IMR-90 (cell line): ENCODE measurements around the gene FBXO17. TPM values are rescaled to one million over a fixed set of nuclear protein-coding genes. Genes with fewer than 3 reads are reported as not detected.
A peak's percentile ranks its signal among the peaks of the same experiment; 100 is the strongest.

ENCODE experiments used
- ATAC-seq: fragments of 200-7000 bp; cut with Tn5 transposase; 2 replicates; pipeline ENCODE4 v1.9.1; 2020; ENCODE audit warnings: low read depth, mild to moderate bottlenecking, moderate library complexity
- BruUV-seq: library from RNA; stranded (reverse); fragments of 400-500 nt; replicated peaks from 2 replicates; lab custom pipeline; 2021; lab: Mats Ljungman, UMichigan
- CTCF ChIA-PET: fragments of 300-600 bp; formaldehyde crosslinking; extraction: SDS; loops from one replicate; lab custom pipeline; 2021; ENCODE audit warnings: antibody characterized with exemption; lab: Yijun Ruan, JAX
- POLR2A ChIA-PET: fragments of 300-600 bp; sonication (Branson Sonifier 250); formaldehyde crosslinking; loops from one replicate; lab custom pipeline; 2022; ENCODE audit warnings: antibody characterized with exemption; ENCODE audit not compliant: unreplicated experiment; lab: Charles Lee
- DNase-seq: peaks from one replicate; pipeline ENCODE4 v3.0.0; 2013
- H2AFZ ChIP-seq: replicated peaks from 2 replicates; pipeline ENCODE3; 2013; ENCODE audit warnings: low read length, mild to moderate bottlenecking; ENCODE audit not compliant: poor library complexity
- H2AK5ac ChIP-seq: 2 replicates; pipeline ENCODE4 v1.6.1; 2013; ENCODE audit warnings: low read depth, low read length, inconsistent platforms
- H2AK9ac ChIP-seq: replicated peaks from 2 replicates; pipeline ENCODE3; 2013; ENCODE audit warnings: mild to moderate bottlenecking, low read depth, low read length, moderate library complexity; ENCODE audit not compliant: poor library complexity
- H2BK120ac ChIP-seq: 2 replicates; pipeline ENCODE4 v1.6.1; 2013; ENCODE audit warnings: low read depth, low read length, inconsistent platforms
- H2BK15ac ChIP-seq: 3 replicates; pipeline ENCODE4 v1.6.1; 2013; ENCODE audit warnings: low read depth, low read length, inconsistent platforms
- H2BK20ac ChIP-seq: 2 replicates; pipeline ENCODE4 v1.6.1; 2013; ENCODE audit warnings: low read depth, mild to moderate bottlenecking, inconsistent platforms, low read length, moderate library complexity
- H2BK5ac ChIP-seq: 2 replicates; pipeline ENCODE4 v1.6.1; 2013; ENCODE audit warnings: mild to moderate bottlenecking, low read depth, low read length, inconsistent platforms; ENCODE audit not compliant: poor library complexity, severe bottlenecking
- H3K14ac ChIP-seq: replicated peaks from 2 replicates; pipeline ENCODE4 v1.6.1; 2013; ENCODE audit warnings: low read depth, low read length, inconsistent platforms
- H3K18ac ChIP-seq: 2 replicates; pipeline ENCODE4 v1.6.1; 2013; ENCODE audit warnings: low read depth, low read length, control low read depth
- H3K23ac ChIP-seq: 2 replicates; pipeline ENCODE4 v1.6.1; 2013; ENCODE audit warnings: low read depth, low read length, inconsistent platforms
- H3K27ac ChIP-seq: 2 replicates; pipeline ENCODE4 v1.5.1; 2013; ENCODE audit warnings: mild to moderate bottlenecking, control low read depth, low read length; ENCODE audit not compliant: insufficient read depth
- H3K27me3 ChIP-seq: 2 replicates; pipeline ENCODE4 v1.6.1; 2013; ENCODE audit warnings: low read length; ENCODE audit not compliant: control insufficient read depth, insufficient read depth
- H3K36me3 ChIP-seq: 2 replicates; pipeline ENCODE4 v1.6.1; 2013; ENCODE audit warnings: low read length, mixed read lengths; ENCODE audit not compliant: control insufficient read depth, insufficient read depth
- H3K4ac ChIP-seq: 2 replicates; pipeline ENCODE4 v1.6.1; 2013; ENCODE audit warnings: low read depth, low read length, inconsistent platforms
- H3K4me1 ChIP-seq: 2 replicates; pipeline ENCODE4 v1.6.1; 2013; ENCODE audit warnings: low read length, mixed read lengths; ENCODE audit not compliant: control insufficient read depth, insufficient read depth
- H3K4me2 ChIP-seq: 2 replicates; pipeline ENCODE4 v1.6.1; 2013; ENCODE audit warnings: low read depth, mild to moderate bottlenecking, control low read depth, low read length, moderate library complexity
- H3K4me3 ChIP-seq: 2 replicates; pipeline ENCODE4 v1.5.1; 2013; ENCODE audit warnings: low read depth, mild to moderate bottlenecking, control low read depth, low read length, moderate library complexity; ENCODE audit not compliant: insufficient read depth
- H3K56ac ChIP-seq: 2 replicates; pipeline ENCODE4 v1.6.1; 2013; ENCODE audit warnings: low read length, inconsistent platforms; ENCODE audit not compliant: insufficient read depth; ENCODE audit errors: extremely low read depth
- H3K79me1 ChIP-seq, 2 experiments: 2 replicates each; pipeline ENCODE4 v1.6.1; 2013; ENCODE audit warnings: low read length in 2 of 2, inconsistent platforms in 1 of 2, low read depth in 1 of 2
- H3K9ac ChIP-seq: 2 replicates; pipeline ENCODE4 v1.6.1; 2013; ENCODE audit warnings: low read depth, low read length, control low read depth
- H3K9me1 ChIP-seq: 2 replicates; pipeline ENCODE4 v1.6.1; 2013; ENCODE audit warnings: low read length, inconsistent platforms; ENCODE audit not compliant: insufficient read depth
- H3K9me3 ChIP-seq: 2 replicates; pipeline ENCODE4 v1.6.1; 2013; ENCODE audit warnings: low read length; ENCODE audit not compliant: control insufficient read depth, insufficient read depth
- H4K20me1 ChIP-seq: 2 replicates; pipeline ENCODE4 v1.6.1; 2013; ENCODE audit warnings: low read length, inconsistent platforms; ENCODE audit not compliant: insufficient read depth
- H4K5ac ChIP-seq: 2 replicates; pipeline ENCODE4 v1.6.1; 2013; ENCODE audit warnings: mild to moderate bottlenecking, low read depth, low read length, control low read depth
- H4K8ac ChIP-seq, 2 experiments: 2 replicates each; pipeline ENCODE4 v1.6.1; 2013; ENCODE audit warnings: low read depth in 2 of 2, low read length in 2 of 2, control low read depth in 1 of 2, inconsistent platforms in 1 of 2
- H4K91ac ChIP-seq: 2 replicates; pipeline ENCODE4 v1.6.1; 2013; ENCODE audit warnings: low read depth, low read length, inconsistent platforms; ENCODE audit not compliant: insufficient read depth
- BHLHE40 ChIP-seq: fragments of 150-350 bp; IDR thresholded peaks from 2 replicates; pipeline ENCODE4 v1.6.1; 2016; ENCODE audit warnings: mild to moderate bottlenecking, low read depth, low read length
- CEBPB ChIP-seq: IDR thresholded peaks from 2 replicates; pipeline ENCODE4 v1.6.1; 2012; ENCODE audit warnings: low read depth, low read length, improper control_type of control experiment
- CHD1 ChIP-seq: IDR thresholded peaks from 2 replicates; pipeline ENCODE4 v1.6.1; 2012; ENCODE audit warnings: low read depth, low read length, improper control_type of control experiment
- MAFK ChIP-seq: IDR thresholded peaks from 2 replicates; pipeline ENCODE4 v1.6.1; 2012; ENCODE audit warnings: low read depth, low read length, improper control_type of control experiment
- MAZ ChIP-seq: IDR thresholded peaks from 2 replicates; pipeline ENCODE4 v1.6.1; 2012; ENCODE audit warnings: low read depth, mild to moderate bottlenecking, low read length, improper control_type of control experiment, moderate library complexity, borderline replicate concordance
- MXI1 ChIP-seq: IDR thresholded peaks from 2 replicates; pipeline ENCODE4 v1.6.1; 2012; ENCODE audit warnings: low read depth, mild to moderate bottlenecking, low read length, moderate library complexity, borderline replicate concordance
- NFE2L2 ChIP-seq: fragments of 150-350 bp; IDR thresholded peaks from 2 replicates; pipeline ENCODE4 v1.6.1; 2016; ENCODE audit warnings: low read depth, mild to moderate bottlenecking, low read length
- POLR2A ChIP-seq: IDR thresholded peaks from 2 replicates; pipeline ENCODE4 v1.6.1; 2012; ENCODE audit warnings: mild to moderate bottlenecking, low read depth, low read length
- RAD21 ChIP-seq: IDR thresholded peaks from 2 replicates; pipeline ENCODE4 v1.6.1; 2012; ENCODE audit warnings: low read length, improper control_type of control experiment
- RCOR1 ChIP-seq: IDR thresholded peaks from 2 replicates; pipeline ENCODE4 v1.6.1; 2012; ENCODE audit warnings: mild to moderate bottlenecking, low read length, improper control_type of control experiment; ENCODE audit not compliant: insufficient replicate concordance
- RFX5 ChIP-seq: IDR thresholded peaks from 2 replicates; pipeline ENCODE4 v1.8.0; 2012; ENCODE audit warnings: low read depth, mild to moderate bottlenecking, low read length, moderate library complexity
- SMC3 ChIP-seq: fragments of 150-350 bp; IDR thresholded peaks from 2 replicates; pipeline ENCODE4 v1.6.1; 2016; ENCODE audit warnings: low read depth, mild to moderate bottlenecking, antibody characterized with exemption, low read length, moderate library complexity
- WGBS, 2 experiments: methylation state at CpG; one replicate each; pipeline versions ENCODE4 v1.1.5 to v1.1.7; 2013; ENCODE audit warnings: missing lambda C conversion rate in 2 of 2; ENCODE audit not compliant: insufficient read length in 1 of 2; ENCODE audit errors: extremely low coverage in 2 of 2; 5-methylcytosine and 5-hydroxymethylcytosine counted together
- dilution Hi-C: fragments of 300-500 bp; cut with HindIII; formaldehyde crosslinking; loops from one replicate; pipeline ENCODE4 v1.14.3; 2018; ENCODE audit warnings: low sequenced_read_pairs; ENCODE audit not compliant: unreplicated experiment
- in situ Hi-C: fragments of 300-500 bp; cut with MboI; formaldehyde crosslinking; loops from 3 replicates; pipeline ENCODE4 v1.14.3; 2019; ENCODE audit warnings: low sequenced_read_pairs, inconsistent platforms, mixed read lengths
- intact Hi-C: fragments of 100-400 bp; cut with micrococcal nuclease; formaldehyde crosslinking; loops from 2 replicates; pipeline ENCODE4 v1.10.0; 2022
- polyA plus RNA-seq, 3 experiments: library from polyadenylated mRNA; depleted of rRNA; stranded (reverse); fragments of >200 nt; gene quantifications; 2 replicates each; pipeline ENCODE4 v1.2.3, GENCODE V29; 2012; ENCODE audit warnings: low replicate concordance in 1 of 3
- total RNA-seq: library from RNA; depleted of rRNA; stranded (reverse); fragments of >200 nt; gene quantifications from 2 replicates; pipeline ENCODE4 v1.2.3, GENCODE V29; 2012
- TF ChIP-seq, protein P1 (sequence below): fragments of 150-350 bp; IDR thresholded peaks from 2 replicates; pipeline ENCODE4 v1.6.1; 2017; ENCODE audit warnings: mild to moderate bottlenecking, antibody characterized with exemption, low read length, low read depth
- TF ChIP-seq, protein P2 (sequence below): conservative IDR thresholded peaks from 2 replicates; pipeline ENCODE4 v1.5.1; 2012; ENCODE audit warnings: mild to moderate bottlenecking, low read depth, low read length, improper control_type of control experiment

Gene FBXO17
- total and polyA plus RNA-seq, 2 of the 4 experiments (the other 2 are of a cell fraction): 10.8 to 20.7 TPM

DNA sequence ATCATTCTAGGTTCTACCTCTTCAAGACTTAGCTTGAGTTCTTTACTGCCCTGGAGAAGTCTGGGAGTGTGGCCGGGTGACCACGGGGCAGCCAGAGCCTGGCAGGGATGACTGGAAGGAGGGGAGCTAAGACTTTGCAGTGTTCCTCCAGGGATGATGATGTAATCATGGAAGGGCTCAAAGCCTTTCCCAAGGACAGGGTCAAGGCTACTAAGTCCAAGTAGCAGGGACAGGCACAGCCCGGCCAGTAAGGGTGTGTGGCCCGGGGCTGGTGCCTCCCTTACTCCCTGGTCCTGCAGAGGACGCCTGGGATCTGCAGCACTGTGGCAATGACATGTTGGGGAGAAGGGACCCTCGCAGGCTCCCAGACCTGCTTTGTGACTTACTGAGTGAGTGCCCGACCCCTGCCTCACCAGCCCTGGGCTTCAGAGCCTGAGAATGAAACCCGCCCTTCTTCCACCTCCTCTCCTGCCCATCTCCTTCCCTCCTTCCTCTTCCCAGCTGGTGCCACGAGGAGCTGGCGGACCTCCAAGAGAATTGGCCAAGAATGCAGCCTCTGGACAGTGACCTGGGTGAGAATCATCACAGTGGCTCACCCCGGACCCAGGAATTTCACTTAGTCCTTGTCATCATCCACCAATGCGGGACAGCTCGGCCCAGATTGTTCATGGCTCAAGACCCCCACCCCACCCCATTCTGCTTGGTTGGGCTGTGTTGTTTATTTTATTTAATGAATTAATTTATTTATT, 15.6 kb upstream of the FBXO17 start:
- H3K9me1 ChIP-seq: no peaks in the 10 kb centered on the region; the same call in 1 of the 2 replicates
- H3K23ac ChIP-seq: no peak overlapping the region
- no peaks in the 10 kb centered on the region; the same call in 1 of the 2 replicates for H4K20me1 ChIP-seq
- no peak overlapping the region for H2BK5ac ChIP-seq
- no peak overlapping the region for H3K9ac ChIP-seq
- DNase-seq (no peak), ATAC-seq (0 out of 2 replicates have a peak, but pooled peaks have one; percentile 5)
- H2AFZ ChIP-seq: no peak overlapping the region
- no peak overlapping the region for H2BK120ac ChIP-seq
- no peak overlapping the region for H2BK15ac ChIP-seq
- H3K36me3 ChIP-seq: no peaks in the 10 kb centered on the region
- H3K14ac ChIP-seq: no peak overlapping the region
- H3K27me3 ChIP-seq: no peaks in the 10 kb centered on the region
- WGBS, 2 experiments: no CpG with 5 or more reads among the region's 13 CpGs
- no peaks in the 10 kb centered on the region for H3K79me1 ChIP-seq
- BruUV-seq: no TSS peak
- no peak overlapping the region for H3K18ac ChIP-seq
- POLR2A ChIA-PET: no interaction called here
- no peak overlapping the region for H4K8ac ChIP-seq
- no peaks in the 10 kb centered on the region for H3K9me3 ChIP-seq
- CTCF ChIA-PET: interaction anchor here (0.5 kb wide), 1 partner anchor 46 kb away, joined by 3 read pairs; no protein-coding TSS in a partner anchor
- dilution Hi-C loops: no loop called here
- H4K91ac ChIP-seq: no peak overlapping the region
- no peak overlapping the region for H3K56ac ChIP-seq
- no peak overlapping the region for H2BK20ac ChIP-seq
- peaks cover 8% of the 10 kb centered on the region; the same call in 1 of the 2 replicates for H3K4me1 ChIP-seq
- H3K4me2 ChIP-seq: no peak overlapping the region
- no peak overlapping the region for H3K27ac ChIP-seq
- no peak overlapping the region for H4K5ac ChIP-seq
- no peak overlapping the region for H2AK5ac ChIP-seq
- intact Hi-C loops: no loop called here
- TF ChIP-seq NFE2L2 (no peak), RFX5 (no peak), MAZ (no peak), MXI1 (no peak), RCOR1 (no peak), CEBPB (no peak), BHLHE40 (no peak), RAD21 (no peak), POLR2A (no peak), MAFK (no peak), SMC3 (no peak), CHD1 (no peak)
- TF ChIP-seq, protein P1, sequence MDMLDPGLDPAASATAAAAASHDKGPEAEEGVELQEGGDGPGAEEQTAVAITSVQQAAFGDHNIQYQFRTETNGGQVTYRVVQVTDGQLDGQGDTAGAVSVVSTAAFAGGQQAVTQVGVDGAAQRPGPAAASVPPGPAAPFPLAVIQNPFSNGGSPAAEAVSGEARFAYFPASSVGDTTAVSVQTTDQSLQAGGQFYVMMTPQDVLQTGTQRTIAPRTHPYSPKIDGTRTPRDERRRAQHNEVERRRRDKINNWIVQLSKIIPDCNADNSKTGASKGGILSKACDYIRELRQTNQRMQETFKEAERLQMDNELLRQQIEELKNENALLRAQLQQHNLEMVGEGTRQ: no peak
- TF ChIP-seq, protein P2, sequence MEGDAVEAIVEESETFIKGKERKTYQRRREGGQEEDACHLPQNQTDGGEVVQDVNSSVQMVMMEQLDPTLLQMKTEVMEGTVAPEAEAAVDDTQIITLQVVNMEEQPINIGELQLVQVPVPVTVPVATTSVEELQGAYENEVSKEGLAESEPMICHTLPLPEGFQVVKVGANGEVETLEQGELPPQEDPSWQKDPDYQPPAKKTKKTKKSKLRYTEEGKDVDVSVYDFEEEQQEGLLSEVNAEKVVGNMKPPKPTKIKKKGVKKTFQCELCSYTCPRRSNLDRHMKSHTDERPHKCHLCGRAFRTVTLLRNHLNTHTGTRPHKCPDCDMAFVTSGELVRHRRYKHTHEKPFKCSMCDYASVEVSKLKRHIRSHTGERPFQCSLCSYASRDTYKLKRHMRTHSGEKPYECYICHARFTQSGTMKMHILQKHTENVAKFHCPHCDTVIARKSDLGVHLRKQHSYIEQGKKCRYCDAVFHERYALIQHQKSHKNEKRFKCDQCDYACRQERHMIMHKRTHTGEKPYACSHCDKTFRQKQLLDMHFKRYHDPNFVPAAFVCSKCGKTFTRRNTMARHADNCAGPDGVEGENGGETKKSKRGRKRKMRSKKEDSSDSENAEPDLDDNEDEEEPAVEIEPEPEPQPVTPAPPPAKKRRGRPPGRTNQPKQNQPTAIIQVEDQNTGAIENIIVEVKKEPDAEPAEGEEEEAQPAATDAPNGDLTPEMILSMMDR: no peak
- no peak overlapping the region for H2AK9ac ChIP-seq
- in situ Hi-C loops: no loop called here
- H3K4ac ChIP-seq: no peak overlapping the region
- H3K4me3 ChIP-seq: no peak overlapping the region
